Activated T-helper 9 cell treated with anti-CD3 and anti-CD28 coated beads, Interleukin-2, amount 50 U/mL, for 16 hours (primary cell): Measurements from ENCODE around the gene FAM229A.
"Not testable (repeated sequence)": the region's sequence is repeated elsewhere in the genome, so short reads cannot be mapped to it uniquely, and the experiment has no call there.

Experiments
- DNase-seq: peaks from one replicate; pipeline ENCODE4 v3.0.0-alpha.2; 2020; ENCODE audit warnings: low read depth

Gene FAM229A, protein sequence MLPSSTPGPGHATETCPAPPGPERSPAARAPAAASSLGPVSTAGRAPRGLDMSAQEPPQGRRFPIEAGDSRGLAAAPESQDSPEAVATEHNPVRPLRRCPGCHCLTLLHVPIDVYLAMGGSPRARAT

DNA sequence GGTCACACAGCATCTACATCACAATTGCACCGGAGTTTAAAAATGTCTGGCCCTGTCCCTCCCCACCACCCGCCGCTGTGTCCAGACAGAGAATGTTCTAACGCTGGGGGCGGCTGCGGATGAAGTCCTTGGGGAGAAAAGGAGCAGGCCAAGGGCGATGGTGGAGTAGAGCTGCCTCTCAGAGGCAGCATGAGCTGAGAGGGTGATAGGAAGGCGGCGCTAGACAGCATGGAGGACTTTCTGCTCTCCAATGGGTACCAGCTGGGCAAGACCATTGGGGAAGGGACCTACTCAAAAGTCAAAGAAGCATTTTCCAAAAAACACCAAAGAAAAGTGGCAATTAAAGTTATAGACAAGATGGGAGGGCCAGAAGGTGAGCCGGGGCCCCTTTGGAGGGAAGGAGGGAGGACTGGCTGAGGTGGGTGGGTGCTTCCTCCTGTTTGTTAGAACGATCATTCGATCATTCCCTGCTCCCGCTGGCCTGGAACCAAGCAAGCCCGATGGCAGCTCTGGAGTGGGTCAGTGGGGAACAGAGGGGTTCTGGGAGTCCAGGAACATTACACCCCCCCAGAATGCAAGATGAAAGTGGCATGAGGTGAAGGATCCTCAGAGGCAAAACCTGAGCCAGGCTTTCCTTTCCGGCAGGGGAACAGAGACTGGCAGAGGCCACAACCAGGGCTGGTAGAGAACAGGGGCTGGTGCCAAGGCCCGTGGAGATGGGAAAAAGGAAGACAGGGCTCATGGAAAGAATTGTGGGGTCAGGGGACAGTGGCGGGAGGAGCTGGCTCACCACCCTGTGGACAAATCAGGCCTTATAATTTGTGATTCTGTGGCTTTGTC is at the start of gene FAM229A, which contains the start of gene TSSK3:
Gene FAM229A (minus strand): TSS at position 12 of the 840 bp plus-strand sequence. CDS start 394 bp downstream, outside the sequence.
Gene TSSK3 (plus strand): TSS at position 66 of the 840 bp plus-strand sequence. CDS start 163 bp downstream, at position 229.
- DNase-seq: no peak

DNA sequence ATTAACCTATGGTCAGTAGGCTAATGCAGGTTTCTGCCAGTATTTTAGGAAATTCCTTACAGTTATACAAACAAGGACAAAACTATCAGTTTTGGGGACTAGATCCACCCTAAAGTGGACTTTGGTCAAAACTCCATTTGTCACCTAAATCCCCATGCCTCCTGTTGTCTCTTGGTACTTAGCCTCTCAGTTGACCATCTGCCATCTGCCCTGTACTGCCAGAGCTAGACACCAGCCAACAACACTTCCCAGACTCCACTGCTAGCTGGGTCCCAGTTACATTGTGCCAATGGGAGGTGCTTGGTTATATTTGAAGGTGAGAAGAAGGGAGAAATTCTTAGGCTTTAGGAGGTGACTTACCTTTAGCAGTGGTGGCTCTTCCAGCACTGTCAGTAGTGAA is 49.0 kb upstream of the FAM229A start:
- DNase-seq: no peak

DNA sequence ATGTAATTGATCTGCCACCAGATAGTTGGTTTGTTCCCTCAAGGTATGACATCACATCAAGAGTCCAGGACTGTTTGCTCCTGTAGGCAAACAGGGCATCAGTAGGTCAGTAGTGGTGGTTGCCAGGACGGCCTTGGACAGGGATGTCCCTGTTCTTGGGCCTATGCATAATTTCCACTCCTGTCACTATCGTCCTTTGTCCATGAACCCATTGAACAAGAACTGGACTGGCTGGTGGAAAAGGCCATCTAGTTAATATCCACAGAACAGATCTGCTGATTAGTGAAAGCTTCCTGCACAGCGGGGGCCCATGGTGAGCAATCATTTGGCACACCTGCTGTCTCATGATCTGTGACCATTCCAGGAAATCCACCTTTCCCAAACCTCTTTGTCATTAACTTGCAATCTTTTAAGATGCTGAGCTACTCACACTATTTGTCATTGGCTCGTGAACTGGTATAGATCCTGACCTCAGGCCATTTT is 44.4 kb upstream of the FAM229A start:
- no peak for DNase-seq

DNA sequence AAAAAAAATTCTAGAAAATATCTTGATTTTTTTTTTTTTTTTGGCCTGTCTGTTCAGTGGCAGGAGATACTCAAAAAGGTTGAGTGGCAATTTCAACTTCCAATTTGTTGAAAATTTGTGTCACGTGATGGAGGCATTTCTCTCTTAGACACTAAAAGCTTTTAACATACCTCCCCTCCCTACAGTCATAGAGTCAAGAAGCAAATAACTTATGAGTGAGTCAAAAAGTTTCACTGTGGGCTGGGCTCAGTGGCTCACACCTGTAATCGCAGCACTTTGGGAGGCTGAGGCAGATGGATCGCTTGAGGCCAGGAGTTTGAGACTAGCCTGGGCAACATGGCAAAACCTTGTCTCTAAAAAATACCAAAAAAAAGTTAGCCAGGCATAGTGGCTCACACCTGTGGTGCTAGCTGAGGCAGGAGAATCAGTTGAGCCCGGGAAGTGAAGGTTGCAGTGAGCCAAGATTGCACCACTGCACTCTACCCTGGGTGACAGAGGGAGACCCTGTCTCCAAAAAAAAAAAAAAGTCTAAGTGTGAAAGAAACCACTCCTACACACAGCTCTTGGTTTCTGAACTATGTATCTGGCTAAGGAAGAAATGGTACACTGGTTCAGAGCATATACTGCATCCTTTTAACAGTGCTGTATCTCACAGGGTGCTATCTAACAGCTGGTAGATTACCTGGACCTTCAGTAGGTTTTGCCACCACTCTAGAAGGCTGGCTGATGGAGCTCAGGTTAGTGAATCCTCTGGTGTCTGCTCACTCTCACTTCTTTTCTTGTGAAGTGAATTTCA is 43.6 kb upstream of the FAM229A start:
- DNase-seq: no peak

DNA sequence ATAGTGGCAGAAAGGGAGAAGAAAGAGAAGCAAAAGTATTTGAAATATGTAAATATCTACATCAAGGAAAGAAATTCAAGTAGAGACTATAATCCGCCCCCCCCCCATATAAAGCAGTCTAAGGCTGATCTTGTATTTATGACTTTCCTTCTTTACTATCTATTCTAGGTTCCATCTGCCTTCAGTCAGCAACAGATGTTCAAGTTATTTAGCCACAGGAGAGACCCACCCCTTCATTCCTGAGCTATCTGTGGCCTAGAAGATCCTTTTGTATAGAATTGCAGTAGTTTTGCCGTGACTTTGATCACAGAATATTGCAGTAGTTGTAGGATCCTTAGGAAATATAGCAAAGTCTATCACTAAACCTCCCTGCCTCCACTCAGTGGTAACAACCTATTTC is 42.7 kb upstream of the FAM229A start:
- no peak for DNase-seq

DNA sequence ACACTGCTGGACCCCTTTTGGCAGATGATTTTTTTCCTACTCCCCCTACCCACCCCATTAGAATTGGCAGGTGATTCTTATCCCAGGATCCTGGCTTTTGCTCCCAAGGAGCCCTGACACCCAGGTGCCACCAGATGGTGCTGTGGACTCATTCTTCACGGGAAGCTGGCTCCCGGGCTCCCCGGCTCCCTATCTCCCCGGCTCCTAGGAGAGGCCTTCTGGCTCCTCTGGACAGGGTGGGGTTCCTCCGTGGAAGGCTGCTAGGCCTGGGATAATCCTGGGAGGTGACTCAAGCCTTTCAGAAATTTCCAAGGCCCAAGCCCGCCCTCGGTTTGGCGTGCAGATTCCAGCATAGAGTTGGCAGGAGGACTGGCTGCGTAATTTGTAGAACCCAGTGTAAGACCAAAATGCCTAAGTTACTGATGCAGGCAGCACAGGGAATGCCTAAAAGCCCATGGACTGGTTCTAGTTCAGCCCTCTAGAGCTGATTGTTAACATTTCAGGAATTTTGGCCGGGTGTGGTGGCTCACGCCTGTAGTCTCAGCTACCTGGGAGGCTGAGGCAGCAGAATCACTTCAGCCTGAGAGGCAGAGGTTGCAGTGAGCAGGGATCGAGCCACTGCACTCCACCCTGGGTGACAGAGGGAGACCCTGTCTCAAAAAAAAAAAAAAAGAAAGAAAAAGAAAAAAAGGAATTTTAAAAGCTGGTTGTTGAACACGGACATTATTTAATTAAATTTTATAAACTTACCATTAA is 38.8 kb upstream of the FAM229A start:
- DNase-seq: peak; percentile 35

DNA sequence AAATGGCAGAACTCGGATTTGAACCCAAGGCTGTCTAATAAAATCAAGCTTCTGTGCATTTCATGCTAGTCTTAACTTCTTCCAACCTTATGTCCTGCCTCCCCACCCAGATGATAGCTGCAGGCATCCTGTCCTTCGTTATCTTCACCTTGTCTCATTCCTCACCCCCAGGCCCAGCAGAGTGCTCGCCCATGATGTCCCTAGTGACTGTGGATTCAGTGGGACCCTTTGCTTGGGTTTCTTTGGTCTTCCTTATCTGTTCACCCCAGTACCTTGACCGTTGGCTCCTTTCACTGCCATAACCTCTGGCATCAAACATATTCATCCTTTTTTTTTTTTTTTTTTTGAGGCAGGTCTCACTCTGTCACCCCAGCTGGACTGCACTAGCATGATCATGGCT is 37.6 kb upstream of the FAM229A start:
- DNase-seq: no peak

DNA sequence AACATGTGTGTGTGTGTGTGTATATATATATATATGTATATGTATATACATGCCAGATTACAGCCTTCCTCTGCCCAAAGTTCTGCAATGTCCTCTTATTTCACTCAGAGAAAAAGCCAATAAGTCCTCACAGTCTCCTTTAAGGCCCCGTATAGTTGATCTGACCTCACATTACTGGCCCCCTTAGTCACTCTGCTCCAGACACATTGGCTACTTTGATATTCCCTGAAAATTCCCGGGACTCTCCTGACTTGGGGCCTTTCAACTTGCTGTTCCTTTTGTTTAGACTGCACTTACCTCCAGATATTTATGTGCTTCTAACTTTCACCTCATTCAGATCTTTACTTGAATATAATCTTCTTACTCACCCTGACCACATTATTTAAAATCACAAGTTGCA is 36.1 kb upstream of the FAM229A start:
- DNase-seq: no peak

DNA sequence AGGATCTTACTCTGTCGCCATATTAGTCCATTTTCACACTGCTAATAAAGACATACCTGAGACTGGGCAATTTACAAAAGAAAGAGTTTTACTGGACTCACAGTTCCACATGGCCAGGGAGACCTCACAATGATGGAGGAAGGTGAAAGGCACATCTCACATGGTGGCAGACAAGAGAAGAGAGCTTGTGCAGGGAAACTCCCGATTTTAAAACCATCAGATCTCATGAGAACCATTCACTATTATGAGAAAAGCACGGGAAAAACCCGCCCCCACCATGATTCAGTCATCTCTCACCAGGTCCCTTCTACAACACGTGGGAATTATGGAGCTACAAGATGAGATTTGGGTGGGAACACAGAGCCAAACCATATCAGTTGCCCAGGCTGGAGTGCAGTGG is 34.2 kb upstream of the FAM229A start:
- DNase-seq: not testable (repeated sequence)

DNA sequence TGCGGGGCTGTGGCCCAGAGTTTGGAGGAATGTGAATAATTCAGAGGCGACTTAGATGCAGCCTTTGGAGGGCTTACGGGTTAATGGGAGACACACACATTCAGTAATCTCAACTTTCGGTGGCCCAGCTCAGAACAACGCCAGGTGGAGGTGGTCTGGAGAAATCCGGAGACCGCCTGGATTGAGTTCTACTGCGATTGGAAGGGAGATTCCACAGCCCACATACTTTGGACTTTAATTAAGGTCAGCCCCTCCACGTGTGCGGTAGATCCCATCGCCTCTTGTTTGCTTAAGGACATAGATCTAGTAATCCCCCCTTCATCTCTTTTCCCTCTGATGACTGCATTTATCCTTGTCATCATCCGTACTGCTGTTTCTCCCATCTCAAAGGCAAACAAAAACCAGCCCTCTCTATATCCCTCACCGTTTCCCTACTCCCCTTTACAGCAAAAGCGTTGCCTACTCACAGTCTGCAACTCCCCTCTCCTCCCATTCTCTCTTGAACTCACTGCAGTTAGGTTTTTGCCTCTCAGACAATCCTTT is 32.7 kb upstream of the FAM229A start:
- DNase-seq: no peak

DNA sequence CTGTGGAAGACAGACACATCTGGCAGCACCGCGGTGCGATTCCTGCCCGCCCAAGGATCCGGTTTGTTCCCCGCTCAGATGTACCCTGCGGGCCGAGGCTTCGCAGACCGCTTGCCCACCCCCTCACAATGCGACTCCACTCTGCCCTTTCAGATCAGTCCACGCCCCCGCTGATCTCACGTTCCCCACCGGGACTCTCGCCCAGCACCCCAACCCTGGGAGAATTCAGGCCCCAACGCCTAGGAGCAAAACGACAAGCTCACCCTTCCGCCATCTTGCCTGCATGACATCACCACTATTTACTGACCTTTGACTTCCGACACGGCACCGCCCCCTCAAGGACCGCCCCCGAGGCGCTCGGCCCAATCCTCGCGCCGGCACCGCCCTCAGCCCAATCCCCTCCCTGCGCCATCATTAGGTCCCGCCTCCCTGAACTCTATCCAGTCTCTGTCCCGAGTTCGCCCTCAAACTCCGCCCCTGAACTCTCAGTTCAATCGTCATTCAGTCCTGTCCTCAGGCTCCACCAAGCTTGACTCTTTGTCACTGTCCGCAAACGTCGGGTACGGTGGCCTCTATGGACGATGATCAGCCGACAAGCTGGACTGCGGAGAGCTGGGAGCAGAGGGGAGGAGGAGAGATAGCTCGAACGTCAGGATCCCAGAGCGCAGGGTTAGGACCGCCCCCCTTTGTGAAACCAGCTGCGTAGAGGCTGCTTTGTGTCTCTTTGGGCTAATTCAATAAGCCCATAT is 32.0 kb upstream of the FAM229A start, which contains the start of gene BSDC1:
Gene BSDC1 (minus strand): TSS at position 301 of the 749 bp plus-strand sequence. CDS start 27 bp downstream, at position 274.
- DNase-seq: peak; percentile 94

DNA sequence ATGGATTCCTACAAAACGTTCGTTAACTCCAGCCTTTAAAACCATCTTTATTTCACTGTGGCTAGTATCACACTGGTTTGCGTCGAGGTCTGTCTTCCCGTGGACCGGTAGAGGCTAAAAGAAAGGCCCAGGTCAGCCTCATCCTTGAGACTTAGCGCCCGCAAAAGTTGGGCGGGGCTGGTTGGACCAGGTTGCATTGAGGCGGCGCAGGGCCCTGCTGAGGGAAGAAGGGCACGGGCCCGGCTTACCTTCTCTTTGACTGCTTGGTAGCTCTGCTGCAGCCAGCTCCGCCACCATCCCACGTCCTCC is 31.5 kb upstream of the FAM229A start:
- peak; percentile 17 for DNase-seq

DNA sequence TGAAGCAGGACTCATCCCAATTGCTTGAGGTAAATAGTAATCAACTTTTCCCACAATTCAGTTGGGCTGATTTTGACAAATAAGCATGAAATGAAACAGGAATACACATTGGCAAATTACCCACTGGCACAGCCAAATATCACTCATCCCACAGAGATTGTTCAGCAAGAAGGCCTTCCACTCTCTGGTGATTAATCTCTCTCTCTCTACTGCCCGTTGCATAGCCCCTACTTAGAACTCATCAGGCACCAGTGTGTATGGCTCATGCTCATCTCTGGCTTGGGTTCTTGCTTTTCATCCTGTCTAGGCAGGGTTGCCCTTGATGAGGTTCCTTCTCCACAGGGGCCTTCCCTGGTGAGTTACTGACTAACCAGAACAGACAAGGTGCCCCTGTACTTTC is 30.9 kb upstream of the FAM229A start:
- no peak for DNase-seq

DNA sequence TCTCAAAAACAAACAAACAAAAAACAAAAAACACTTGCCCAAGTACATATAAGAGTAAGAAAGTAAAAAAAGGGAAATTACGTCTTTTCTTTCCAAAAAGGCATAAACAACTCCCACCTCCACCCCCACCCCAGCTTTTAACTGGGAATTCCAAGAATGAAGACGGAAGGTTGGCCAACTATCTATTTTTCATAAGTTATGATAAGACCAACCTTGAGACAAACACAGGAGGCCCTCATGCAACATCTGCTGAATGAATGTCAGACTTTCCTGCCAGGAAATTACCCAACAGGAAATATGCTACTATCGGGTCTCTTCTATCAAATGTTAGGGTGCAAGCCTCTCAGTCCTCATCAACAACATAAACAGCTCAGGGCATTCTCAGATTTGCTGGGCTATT is 30.0 kb upstream of the FAM229A start:
- DNase-seq: no peak

DNA sequence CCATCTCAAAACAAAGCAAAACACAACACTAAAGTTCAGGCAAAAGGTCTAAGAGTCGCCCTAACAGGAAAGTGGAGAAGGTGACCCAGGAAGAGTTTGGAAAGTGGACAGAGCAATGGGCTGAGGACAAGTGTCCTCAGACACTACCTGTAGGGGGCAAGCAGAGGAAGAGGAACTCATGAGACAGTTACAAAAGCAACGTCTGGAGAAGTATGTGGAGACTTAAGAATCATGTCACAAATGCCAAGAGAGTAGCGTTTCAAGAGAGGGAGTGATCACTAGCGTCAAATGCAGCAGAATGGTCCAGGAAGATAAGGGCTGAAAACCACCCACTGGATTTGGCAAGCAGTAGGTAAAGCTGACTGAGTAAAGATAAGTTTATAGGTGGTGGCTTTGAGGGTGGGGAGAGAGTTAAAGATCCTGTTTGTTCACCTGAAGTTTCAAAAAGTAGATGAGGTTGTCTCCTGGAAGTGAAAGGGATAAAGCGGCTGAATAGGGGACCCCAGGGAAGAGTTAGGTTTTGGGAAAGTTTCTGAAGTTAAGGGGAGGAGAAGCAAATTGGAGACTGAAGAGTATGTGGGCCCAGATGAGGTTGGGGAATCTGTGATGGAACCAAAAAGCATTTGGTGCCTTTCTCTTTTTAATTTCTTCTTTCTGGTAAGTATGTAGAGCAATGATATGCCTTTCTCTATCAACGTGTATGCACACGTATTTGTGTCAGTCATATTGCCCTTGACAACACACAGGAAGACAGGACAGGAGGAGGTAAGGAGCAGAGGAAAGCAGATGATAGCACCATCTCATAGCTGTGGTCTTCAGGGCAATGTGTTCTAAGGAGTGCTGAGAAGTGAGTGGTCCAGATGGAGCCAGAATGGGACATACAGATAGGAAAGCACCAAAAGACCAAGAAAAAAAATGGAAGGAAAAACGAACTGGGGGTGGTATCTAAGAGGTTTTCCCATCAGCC is 28.9 kb upstream of the FAM229A start:
- no peak for DNase-seq

DNA sequence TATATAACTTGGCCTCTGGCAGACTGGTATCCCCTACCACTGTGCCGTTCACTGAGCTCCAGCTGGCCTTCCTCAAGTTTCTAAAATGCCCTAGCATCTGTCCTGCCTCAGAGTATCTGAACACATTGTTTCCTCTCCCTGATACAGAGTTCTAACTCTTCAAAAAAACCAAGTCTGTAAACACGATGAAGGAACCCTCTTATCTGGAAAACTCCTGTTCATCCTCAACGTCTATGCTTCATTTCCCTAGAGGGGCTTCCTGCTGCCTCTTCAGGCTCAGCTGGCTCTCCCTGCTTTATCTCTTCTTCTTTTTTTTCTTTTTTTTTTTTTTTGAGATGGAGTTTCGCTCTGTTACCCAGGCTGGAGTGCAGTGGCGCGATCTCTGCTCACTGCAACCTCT is 26.4 kb upstream of the FAM229A start:
- DNase-seq: no peak

DNA sequence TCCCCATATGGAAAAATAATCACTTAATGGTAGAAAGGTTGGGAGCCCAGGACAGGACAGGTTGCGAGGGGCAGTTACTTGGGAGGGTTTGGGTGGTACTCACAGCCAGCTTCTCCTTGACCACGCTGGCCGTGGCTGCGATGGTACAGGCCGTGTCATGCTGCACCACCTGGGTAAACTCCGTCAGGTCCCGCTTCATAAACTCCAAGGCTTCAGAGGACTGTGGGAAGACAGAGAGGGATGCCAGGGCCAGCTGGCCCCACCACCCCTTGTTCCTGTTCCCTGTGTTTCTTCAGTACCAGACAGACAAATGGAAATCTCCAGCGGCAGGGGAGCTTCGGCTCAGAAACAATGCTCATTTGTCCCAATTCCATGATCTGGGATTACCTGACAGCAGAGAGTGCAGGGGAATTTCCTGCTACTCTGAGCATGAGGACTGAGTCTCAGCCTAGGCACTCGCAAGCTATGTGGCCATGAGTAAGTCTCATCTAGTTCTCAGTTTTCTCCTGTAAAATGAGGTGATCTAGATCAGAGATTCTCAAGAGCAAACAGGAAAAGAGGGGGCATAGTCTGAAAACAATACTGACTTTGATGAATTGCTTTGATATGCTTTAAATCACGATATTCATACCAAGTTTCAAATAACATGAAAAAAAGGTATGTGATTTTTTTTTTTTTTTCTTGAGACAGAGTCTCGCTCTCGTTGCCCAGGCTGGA is 24.5 kb upstream of the FAM229A start:
- DNase-seq: no peak

DNA sequence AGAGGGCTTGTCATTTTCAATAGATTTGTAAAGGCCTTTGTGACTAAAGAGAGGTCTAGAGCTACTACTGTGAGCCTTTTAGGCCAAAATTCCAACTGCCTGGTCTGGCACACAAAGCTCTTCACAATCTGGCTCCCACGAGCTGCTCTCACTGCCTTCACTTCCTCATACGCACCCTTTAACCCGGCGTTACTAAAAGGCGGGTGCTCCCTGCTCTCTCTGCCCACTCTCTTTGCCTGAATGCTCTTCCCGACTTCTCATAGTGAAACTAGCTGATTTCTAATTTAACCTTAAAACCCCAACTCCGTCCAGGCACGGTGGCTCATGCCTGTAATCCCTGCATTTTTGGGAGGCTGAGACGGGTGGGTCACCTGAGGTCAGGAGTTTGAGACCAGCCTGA is 17.8 kb upstream of the FAM229A start:
- no peak for DNase-seq
